Tracheal epithelial cell (primary cell): ENCODE results near the gene USP13. TPM values are rescaled to one million over a fixed set of nuclear protein-coding genes. Genes with fewer than 3 reads are reported as not detected.

Experiments
- total RNA-seq: library from RNA; depleted of rRNA; stranded (reverse); fragments of >200 nt; gene quantifications from 2 replicates; pipeline ENCODE4 v1.2.1, GENCODE V29; 2014

Gene USP13
- total RNA-seq = 1.9 and 2.4 TPM in 2 replicates

GRCh38 chr3:179652447-179653095, at the start of gene USP13:
Gene USP13, plus strand, starts transcription at chr3:179653040. Its CDS starts 186 bp downstream, at chr3:179653226.

GRCh38 chr3:179604321-179605078, 48.3 kb upstream of the USP13 start, which contains the start of the genes MRPL47 and NDUFB5:
Gene MRPL47, minus strand, starts transcription at chr3:179604638. Its CDS starts 14 bp downstream, at chr3:179604624.
Gene NDUFB5, plus strand, starts transcription at chr3:179604794. Its CDS starts 22 bp downstream, at chr3:179604816.

Other genes starting within 250 kb of the USP13 start
- 11.9 and 26.0 TPM in 2 replicates for gene GNB4, start 201.6 kb upstream of the USP13 start, total RNA-seq
- 64.2 and 75.4 TPM in 2 replicates for gene ACTL6A, start 90.1 kb upstream of the USP13 start, total RNA-seq
- 32.2 and 34.2 TPM in 2 replicates for gene MRPL47, start 48.4 kb upstream of the USP13 start, total RNA-seq
- gene NDUFB5, start 48.2 kb upstream of the USP13 start, total RNA-seq = 120 and 151 TPM in 2 replicates